OCI-LY3 (cell line): ENCODE measurements around the gene NDUFB2.
"Not testable (repeated sequence)": the region's sequence is repeated elsewhere in the genome, so short reads cannot be mapped to it uniquely, and the experiment has no call there.

ENCODE experiments used
- H2AFZ ChIP-seq: fragments of 200-600, 300-600 bp; shearing (Covaris generic); 2 replicates; pipeline ENCODE4 v1.6.0; 2014; ENCODE audit warnings: antibody characterized with exemption, low read depth, low read length
- H3K27ac ChIP-seq: fragments of 200-600, 300-600 bp; sonication (generic); 2 replicates; pipeline ENCODE4 v1.5.1; 2014; ENCODE audit warnings: mild to moderate bottlenecking, low read length, moderate library complexity, mixed read lengths
- H3K27me3 ChIP-seq: fragments of 200-600, 300-600 bp; sonication (generic); 2 replicates; pipeline ENCODE4 v1.6.1; 2014; ENCODE audit warnings: low read depth, low read length, mixed read lengths
- H3K36me3 ChIP-seq: fragments of 200-600, 300-600 bp; sonication (generic); replicated peaks from 2 replicates; pipeline ENCODE3; 2014; ENCODE audit warnings: low read depth, low read length, mixed read lengths
- H3K4me1 ChIP-seq: fragments of 300-600, 200-600 bp; sonication (generic); 2 replicates; pipeline ENCODE4 v1.6.1; 2014; ENCODE audit warnings: low read length, mixed read lengths
- H3K4me2 ChIP-seq: fragments of 200-600, 300-600 bp; sonication (generic); 2 replicates; pipeline ENCODE4 v1.6.1; 2014; ENCODE audit warnings: low read length, mixed read lengths
- H3K4me3 ChIP-seq: fragments of 300-600, 200-600 bp; sonication (generic); 2 replicates; pipeline ENCODE4 v1.5.1; 2014; ENCODE audit warnings: antibody characterized with exemption, mild to moderate bottlenecking, low read length, moderate library complexity
- H3K79me2 ChIP-seq: fragments of 300-600, 200-600 bp; shearing (Covaris generic); 2 replicates; pipeline ENCODE4 v1.6.1; 2014; ENCODE audit warnings: mild to moderate bottlenecking, low read length, mixed read lengths
- H3K9ac ChIP-seq: fragments of 300-600, 200-600 bp; shearing (Covaris generic); 2 replicates; pipeline ENCODE4 v1.6.0; 2014; ENCODE audit warnings: mild to moderate bottlenecking, low read length, moderate library complexity
- H3K9me3 ChIP-seq: fragments of 200-600, 300-600 bp; shearing (Covaris generic); 2 replicates; pipeline ENCODE4 v1.6.1; 2014; ENCODE audit warnings: low read length, mixed read lengths; ENCODE audit not compliant: insufficient read depth
- H4K20me1 ChIP-seq: fragments of 200-600, 300-600 bp; sonication (generic); 2 replicates; pipeline ENCODE4 v1.6.1; 2016; ENCODE audit warnings: low read length, mixed read lengths; ENCODE audit not compliant: insufficient read depth
- CTCF ChIP-seq: fragments of 200-600, 300-600 bp; sonication (generic); IDR thresholded peaks from 2 replicates; pipeline ENCODE4 v1.5.1; 2014; ENCODE audit warnings: antibody characterized with exemption, low read length, low read depth
- EZH2phosphoT487 ChIP-seq: fragments of 200-600 bp; shearing (Covaris generic); IDR thresholded peaks from 2 replicates; pipeline ENCODE4 v1.6.1; 2018; ENCODE audit warnings: antibody characterized with exemption, mixed run types, low read depth

Gene NDUFB2

GRCh38 chr7:140669352-140669751 lies 27.2 kb upstream of the NDUFB2 start:
- TF ChIP-seq CTCF (no peak), EZH2phosphoT487 (no peak)
- H3K9ac ChIP-seq = no peak overlapping the region
- peaks cover 14% of the 10 kb centered on the region for H3K4me1 ChIP-seq
- no peak overlapping the region for H3K27ac ChIP-seq
- no peaks in the 10 kb centered on the region for H3K27me3 ChIP-seq
- H3K4me2 ChIP-seq = no peak overlapping the region
- H3K4me3 ChIP-seq = no peak overlapping the region
- H3K79me2 ChIP-seq = no peaks in the 10 kb centered on the region
- no peaks in the 10 kb centered on the region for H3K9me3 ChIP-seq
- no peaks in the 10 kb centered on the region for H4K20me1 ChIP-seq
- no peak overlapping the region for H2AFZ ChIP-seq
- H3K36me3 ChIP-seq = no peaks in the 10 kb centered on the region

GRCh38 chr7:140669862-140670261 lies 26.6 kb upstream of the NDUFB2 start:
- H3K9me3 ChIP-seq, H3K9ac ChIP-seq, H3K27me3 ChIP-seq, H2AFZ ChIP-seq, H3K4me2 ChIP-seq, H3K4me3 ChIP-seq, H3K27ac ChIP-seq, H4K20me1 ChIP-seq, H3K79me2 ChIP-seq, H3K36me3 ChIP-seq: not testable (repeated sequence)
- peaks cover 19% of the 10 kb centered on the region for H3K4me1 ChIP-seq

- Histone ChIP-seq H3K4me2 (no peak overlapping the region), H3K79me2 (no peaks in the 10 kb centered on the region), H4K20me1 (no peaks in the 10 kb centered on the region), H3K27me3 (no peaks in the 10 kb centered on the region), H3K36me3 (no peaks in the 10 kb centered on the region), H3K9me3 (no peaks in the 10 kb centered on the region), H3K27ac (no peak overlapping the region), H2AFZ (no peak overlapping the region), H3K4me3 (no peak overlapping the region), H3K9ac (no peak overlapping the region), H3K4me1 (peaks cover 24% of the 10 kb centered on the region)
- no peak for TF ChIP-seq CTCF
- TF ChIP-seq EZH2phosphoT487 = no peak
These were observed 26.1 kb upstream of the NDUFB2 start for GRCh38 chr7:140670343-140670935.

GRCh38 chr7:140671966-140672365 lies 24.5 kb upstream of the NDUFB2 start:
- peak overlapping the region; percentile 71 for H3K4me2 ChIP-seq
- H3K27ac ChIP-seq = no peak overlapping the region
- H3K4me3 ChIP-seq = peak overlapping the region; percentile 78
- TF ChIP-seq EZH2phosphoT487 (no peak), CTCF (no peak)
- no peaks in the 10 kb centered on the region for H4K20me1 ChIP-seq
- H3K9me3 ChIP-seq = no peaks in the 10 kb centered on the region
- 0 out of 2 replicates have a peak overlapping the region, but pooled peaks have one; percentile 28 for H3K9ac ChIP-seq
- H3K79me2 ChIP-seq = no peaks in the 10 kb centered on the region
- H3K27me3 ChIP-seq = no peaks in the 10 kb centered on the region
- peak overlapping the region; percentile 34 for H2AFZ ChIP-seq
- peaks cover 3% of the 10 kb centered on the region for H3K36me3 ChIP-seq
- H3K4me1 ChIP-seq = peaks cover 39% of the 10 kb centered on the region
